Neural progenitor cell (in vitro differentiated cells): Measurements from ENCODE around the gene ME1.

Experiments used
- CTCF ChIP-seq: fragments of 200-600 bp; sonication (generic); IDR thresholded peaks from 2 replicates; pipeline ENCODE4 v1.5.1; 2017; ENCODE audit warnings: antibody characterized with exemption, mild to moderate bottlenecking
- EZH2 ChIP-seq: fragments of 200-600 bp; sonication (generic); IDR thresholded peaks from 2 replicates; pipeline ENCODE4 v1.6.1; 2017; ENCODE audit warnings: antibody characterized with exemption, mild to moderate bottlenecking, moderate library complexity
- EZH2phosphoT487 ChIP-seq: fragments of 200-600 bp; sonication (generic); IDR thresholded peaks from 2 replicates; pipeline ENCODE4 v1.6.1; 2017; ENCODE audit warnings: antibody characterized with exemption

GRCh38 chr6:83464381-83465140 lies 33.7 kb upstream of the ME1 start:
- TF ChIP-seq CTCF: no peak
- no peak for TF ChIP-seq EZH2
- TF ChIP-seq EZH2phosphoT487: no peak
